ENCODE measurements around the gene POLDIP2.

POLDIP2 gene

GRCh38 chr17:28391401-28391800 is 34.1 kb upstream of the POLDIP2 start:
- H3K4me3 Mint-ChIP-seq, result no peak overlapping the region
- no peaks in the 10 kb centered on the region for H3K9me3 Mint-ChIP-seq
- H3K36me3 Mint-ChIP-seq (ENCODE audit: low read depth), result peaks cover 40% of the 10 kb centered on the region
- H3K27ac Mint-ChIP-seq, result no peak overlapping the region
- no peaks in the 10 kb centered on the region for H3K27me3 Mint-ChIP-seq (ENCODE audit: low read depth)
- no peak for TF ChIP-seq CTCF (IDR thresholded peaks at IDR 0.05; ENCODE audit: unreplicated experiment in 3 of 3)
- H3K4me1 Mint-ChIP-seq, result no peaks in the 10 kb centered on the region

GRCh38 chr17:28390984-28391383 is 33.7 kb upstream of the POLDIP2 start:
- Mint-ChIP-seq H3K4me1 (no peaks in the 10 kb centered on the region), H3K9me3 (no peaks in the 10 kb centered on the region), H3K4me3 (no peak overlapping the region), H3K27me3 (ENCODE audit: low read depth) (peaks cover 2% of the 10 kb centered on the region), H3K36me3 (ENCODE audit: low read depth) (peaks cover 40% of the 10 kb centered on the region), H3K27ac (no peak overlapping the region)
- no peak for TF ChIP-seq CTCF (IDR thresholded peaks at IDR 0.05; ENCODE audit: unreplicated experiment in 3 of 3)

GRCh38 chr17:28390563-28390962 is 33.2 kb upstream of the POLDIP2 start:
- Mint-ChIP-seq H3K4me1 (no peaks in the 10 kb centered on the region), H3K27ac (no peak overlapping the region), H3K4me3 (no peak overlapping the region), H3K9me3 (no peaks in the 10 kb centered on the region), H3K27me3 (ENCODE audit: low read depth) (peaks cover 6% of the 10 kb centered on the region), H3K36me3 (ENCODE audit: low read depth) (peaks cover 40% of the 10 kb centered on the region)
- no peak for TF ChIP-seq CTCF (IDR thresholded peaks at IDR 0.05; ENCODE audit: unreplicated experiment in 3 of 3)

- Mint-ChIP-seq H3K9me3 (no peaks in the 10 kb centered on the region), H3K4me1 (no peaks in the 10 kb centered on the region), H3K27ac (no peak overlapping the region), H3K4me3 (no peak overlapping the region), H3K27me3 (ENCODE audit: low read depth) (peaks cover 10% of the 10 kb centered on the region), H3K36me3 (ENCODE audit: low read depth) (peaks cover 40% of the 10 kb centered on the region)
- no peak for TF ChIP-seq CTCF (IDR thresholded peaks at IDR 0.05; ENCODE audit: unreplicated experiment in 3 of 3)
Observed at GRCh38 chr17:28390141-28390540, 32.8 kb upstream of the POLDIP2 start.

- Mint-ChIP-seq H3K9me3 (no peaks in the 10 kb centered on the region), H3K4me3 (no peak overlapping the region), H3K36me3 (ENCODE audit: low read depth) (peaks cover 38% of the 10 kb centered on the region), H3K27ac (no peak overlapping the region), H3K27me3 (ENCODE audit: low read depth) (peaks cover 31% of the 10 kb centered on the region), H3K4me1 (no peaks in the 10 kb centered on the region)
- TF ChIP-seq CTCF (IDR thresholded peaks at IDR 0.05; ENCODE audit: unreplicated experiment in 3 of 3), result no peak
Observed at GRCh38 chr17:28388106-28388505, 30.8 kb upstream of the POLDIP2 start.

- peaks cover 46% of the 10 kb centered on the region for H3K36me3 Mint-ChIP-seq (ENCODE audit: low read depth)
- no peak overlapping the region for H3K27ac Mint-ChIP-seq
- H3K27me3 Mint-ChIP-seq (ENCODE audit: low read depth), result peaks cover 47% of the 10 kb centered on the region
- H3K4me3 Mint-ChIP-seq, result no peak overlapping the region
- no peaks in the 10 kb centered on the region for H3K9me3 Mint-ChIP-seq
- no peaks in the 10 kb centered on the region for H3K4me1 Mint-ChIP-seq
- TF ChIP-seq CTCF (IDR thresholded peaks at IDR 0.05; ENCODE audit: unreplicated experiment in 3 of 3), result no peak
Observed at GRCh38 chr17:28386391-28386790, 29.1 kb upstream of the POLDIP2 start.

Data from nephron (organoid).